GM18951 (cell line): ENCODE results near the gene MYH6.
"Not testable (repeated sequence)": the region's sequence is repeated elsewhere in the genome, so short reads cannot be mapped to it uniquely, and the experiment has no call there.

Experiments used
- POLR2A ChIP-seq: IDR thresholded peaks from 4 replicates; pipeline ENCODE4 v1.6.1; 2011; ENCODE audit warnings: mild to moderate bottlenecking; ENCODE audit not compliant: insufficient read length, insufficient read depth; ENCODE audit errors: extremely low read depth
- in situ Hi-C: fragments of 300-500 bp; cut with MboI; formaldehyde crosslinking; loops from one replicate; pipeline ENCODE4 v1.12.0; 2022; ENCODE audit warnings: low sequenced_read_pairs, mixed read lengths, inconsistent platforms; ENCODE audit not compliant: unreplicated experiment

Gene MYH6

GRCh38 chr14:23402296-23403138 is 5.6 kb downstream of the MYH6 start:
- in situ Hi-C loops, result no loop called here
- TF ChIP-seq POLR2A, result no peak

- no peak for TF ChIP-seq POLR2A
- in situ Hi-C loops, result no loop called here
Observed at GRCh38 chr14:23401291-23401690, 6.8 kb downstream of the MYH6 start.

- in situ Hi-C loops, result not testable (repeated sequence)
Observed at GRCh38 chr14:23400496-23401149, 7.5 kb downstream of the MYH6 start.

GRCh38 chr14:23399591-23399990 is 8.5 kb downstream of the MYH6 start:
- no peak for TF ChIP-seq POLR2A
- in situ Hi-C loops, result no loop called here

GRCh38 chr14:23399136-23399535 is 8.9 kb downstream of the MYH6 start:
- in situ Hi-C loops, result no loop called here
- no peak for TF ChIP-seq POLR2A

- TF ChIP-seq POLR2A, result no peak
- in situ Hi-C loops, result no loop called here
Observed at GRCh38 chr14:23398348-23398747, 9.7 kb downstream of the MYH6 start.

- no peak for TF ChIP-seq POLR2A
- in situ Hi-C loops, result no loop called here
Observed at GRCh38 chr14:23396781-23397407, 11.2 kb downstream of the MYH6 start.

GRCh38 chr14:23396126-23396525 is 11.9 kb downstream of the MYH6 start:
- in situ Hi-C loops, result no loop called here
- TF ChIP-seq POLR2A, result no peak

GRCh38 chr14:23392613-23393012 is 15.5 kb downstream of the MYH6 start:
- TF ChIP-seq POLR2A, result no peak
- in situ Hi-C loops, result no loop called here

- in situ Hi-C loops, result not testable (repeated sequence)
Observed at GRCh38 chr14:23389871-23390270, 18.2 kb downstream of the MYH6 start.

GRCh38 chr14:23389396-23389795 is 18.7 kb downstream of the MYH6 start:
- in situ Hi-C loops, result no loop called here
- no peak for TF ChIP-seq POLR2A

GRCh38 chr14:23388996-23389395 is 19.1 kb downstream of the MYH6 start:
- TF ChIP-seq POLR2A, result no peak
- in situ Hi-C loops, result no loop called here

- in situ Hi-C loops, result no loop called here
- TF ChIP-seq POLR2A, result no peak
Observed at GRCh38 chr14:23387916-23388882, 19.9 kb downstream of the MYH6 start.

- in situ Hi-C loops, result no loop called here
- no peak for TF ChIP-seq POLR2A
Observed at GRCh38 chr14:23386999-23387398, 21.1 kb downstream of the MYH6 start.

GRCh38 chr14:23386266-23386657 is 21.8 kb downstream of the MYH6 start:
- in situ Hi-C loops, result not testable (repeated sequence)
